Trophoblast cell (in vitro differentiated cells and primary cell): Measurements from ENCODE around the gene LRP1B.

Experiments
- DNase-seq, 2 donors: peaks; one replicate each; pipeline ENCODE4 v3.0.0-alpha.2; 2016
- H2AFZ ChIP-seq: 2 replicates; pipeline ENCODE4 v1.6.1; 2013; ENCODE audit warnings: low read length, moderate library complexity, mild to moderate bottlenecking; ENCODE audit not compliant: insufficient read depth, poor library complexity
- H2AK5ac ChIP-seq: 2 replicates; pipeline ENCODE4 v1.6.1; 2013; ENCODE audit warnings: mild to moderate bottlenecking, low read length
- H2BK120ac ChIP-seq: 2 replicates; pipeline ENCODE4 v1.6.1; 2013; ENCODE audit warnings: low read length, mild to moderate bottlenecking, moderate library complexity; ENCODE audit not compliant: insufficient read depth, poor library complexity
- H2BK12ac ChIP-seq: 2 replicates; pipeline ENCODE4 v1.6.1; 2013; ENCODE audit warnings: mild to moderate bottlenecking, low read length, moderate library complexity
- H2BK5ac ChIP-seq: 2 replicates; pipeline ENCODE4 v1.6.1; 2013; ENCODE audit warnings: low read length, low read depth, moderate library complexity, mild to moderate bottlenecking; ENCODE audit not compliant: poor library complexity
- H3K14ac ChIP-seq: 2 replicates; pipeline ENCODE4 v1.6.1; 2013; ENCODE audit warnings: mild to moderate bottlenecking, low read length
- H3K18ac ChIP-seq: 2 replicates; pipeline ENCODE4 v1.6.1; 2013; ENCODE audit warnings: mild to moderate bottlenecking, low read length
- H3K23ac ChIP-seq: 2 replicates; pipeline ENCODE4 v1.6.1; 2013; ENCODE audit warnings: low read length
- H3K27ac ChIP-seq: 2 replicates; pipeline ENCODE4 v1.5.1; 2013; ENCODE audit warnings: low read depth, mild to moderate bottlenecking, inconsistent platforms, low read length, moderate library complexity
- H3K27me3 ChIP-seq: 2 replicates; pipeline ENCODE4 v1.6.1; 2013; ENCODE audit warnings: inconsistent platforms, mild to moderate bottlenecking, low read length, moderate library complexity; ENCODE audit not compliant: insufficient read depth
- H3K36me3 ChIP-seq, 2 experiments: 1 replicate in 1 of 2; 2 replicates in 1 of 2; pipeline ENCODE4 v1.6.1; 2013; ENCODE audit warnings: low read length in 2 of 2, mild to moderate bottlenecking in 2 of 2, moderate library complexity in 1 of 2; ENCODE audit not compliant: insufficient read depth in 2 of 2, control insufficient read depth in 1 of 2
- H3K4ac ChIP-seq: 2 replicates; pipeline ENCODE4 v1.6.1; 2013; ENCODE audit warnings: low read depth, mild to moderate bottlenecking, low read length, moderate library complexity
- H3K4me1 ChIP-seq, 2 experiments: 1 replicate in 1 of 2; 2 replicates in 1 of 2; pipeline ENCODE4 v1.6.1; 2013; ENCODE audit warnings: low read length in 2 of 2, mild to moderate bottlenecking in 2 of 2, moderate library complexity in 1 of 2; ENCODE audit not compliant: insufficient read depth in 2 of 2, control insufficient read depth in 1 of 2
- H3K4me2 ChIP-seq: 2 replicates; pipeline ENCODE4 v1.6.1; 2013; ENCODE audit warnings: inconsistent platforms, mild to moderate bottlenecking, low read length, moderate library complexity
- H3K4me3 ChIP-seq: 2 replicates; pipeline ENCODE4 v1.5.1; 2013; ENCODE audit warnings: mild to moderate bottlenecking, low read depth, low read length, inconsistent platforms
- H3K79me1 ChIP-seq: one replicate; pipeline ENCODE4 v1.6.1; 2013; ENCODE audit warnings: low read length
- H3K79me2 ChIP-seq: 2 replicates; pipeline ENCODE4 v1.6.1; 2013; ENCODE audit warnings: low read length, mild to moderate bottlenecking; ENCODE audit not compliant: control insufficient read depth, insufficient read depth, poor library complexity
- H3K9ac ChIP-seq: 2 replicates; pipeline ENCODE4 v1.6.1; 2013; ENCODE audit warnings: mild to moderate bottlenecking, low read length
- H3K9me3 ChIP-seq: 2 replicates; pipeline ENCODE4 v1.6.1; 2013; ENCODE audit warnings: low read depth, mild to moderate bottlenecking, control low read depth, inconsistent platforms, low read length; ENCODE audit not compliant: insufficient read depth
- H4K12ac ChIP-seq: 2 replicates; pipeline ENCODE4 v1.6.1; 2013; ENCODE audit warnings: low read depth, mild to moderate bottlenecking, low read length, moderate library complexity
- H4K8ac ChIP-seq: 2 replicates; pipeline ENCODE4 v1.6.1; 2013; ENCODE audit warnings: low read depth, mild to moderate bottlenecking, low read length, moderate library complexity
- H4K91ac ChIP-seq: one replicate; pipeline ENCODE4 v1.6.1; 2013; ENCODE audit warnings: low read depth, mild to moderate bottlenecking, low read length, moderate library complexity
- WGBS: extraction: QIAGEN DNeasy Blood & Tissue Kit; methylation state at CpG from one replicate; pipeline ENCODE4 v1.1.7; 2013; ENCODE audit warnings: missing lambda C conversion rate; ENCODE audit not compliant: insufficient read length, insufficient coverage; ENCODE audit errors: extremely low coverage; 5-methylcytosine and 5-hydroxymethylcytosine counted together

LRP1B gene

DNA sequence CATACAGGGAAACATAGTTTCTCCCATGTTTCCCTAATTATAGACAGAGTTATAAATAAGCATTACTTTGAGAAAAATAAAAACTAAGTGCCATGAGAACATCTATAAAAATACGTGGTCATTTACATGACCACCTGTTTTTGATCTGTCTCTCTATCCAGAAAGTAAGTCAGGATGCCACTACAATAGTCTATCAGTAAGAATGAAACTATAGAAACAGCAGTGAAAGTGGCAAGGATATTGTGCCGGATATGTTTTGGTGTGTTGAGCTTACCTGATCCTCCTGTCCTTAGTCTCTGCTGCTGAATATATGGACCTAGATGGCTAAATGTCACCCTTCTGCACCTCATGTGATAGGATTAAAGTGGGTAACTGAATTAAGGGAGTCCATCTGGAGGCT is 512.4 kb downstream of the LRP1B start:
- H3K14ac ChIP-seq: no peak overlapping the region
- H2AK5ac ChIP-seq: no peak overlapping the region
- no peak overlapping the region for H2BK120ac ChIP-seq
- no peak overlapping the region for H4K12ac ChIP-seq
- H3K36me3 ChIP-seq: no peaks in the 10 kb centered on the region
- no peak overlapping the region for H2BK5ac ChIP-seq
- H4K91ac ChIP-seq: no peak overlapping the region
- H3K23ac ChIP-seq: no peak overlapping the region
- no peak overlapping the region for H3K4me3 ChIP-seq
- H2AFZ ChIP-seq: no peak overlapping the region
- WGBS: no CpG with 5 or more reads among the region's 2 CpGs
- H3K79me1 ChIP-seq: no peaks in the 10 kb centered on the region
- no peak overlapping the region for H3K4ac ChIP-seq
- H3K9me3 ChIP-seq: no peaks in the 10 kb centered on the region
- no peak overlapping the region for H3K4me2 ChIP-seq
- H3K79me2 ChIP-seq: no peaks in the 10 kb centered on the region
- no peak overlapping the region for H4K8ac ChIP-seq
- H2BK12ac ChIP-seq: no peak overlapping the region
- no peaks in the 10 kb centered on the region for H3K27me3 ChIP-seq
- no peaks in the 10 kb centered on the region for H3K4me1 ChIP-seq
- H3K9ac ChIP-seq: no peak overlapping the region
- H3K18ac ChIP-seq: no peak overlapping the region
- H3K27ac ChIP-seq: no peak overlapping the region
- DNase-seq: no peak

DNA sequence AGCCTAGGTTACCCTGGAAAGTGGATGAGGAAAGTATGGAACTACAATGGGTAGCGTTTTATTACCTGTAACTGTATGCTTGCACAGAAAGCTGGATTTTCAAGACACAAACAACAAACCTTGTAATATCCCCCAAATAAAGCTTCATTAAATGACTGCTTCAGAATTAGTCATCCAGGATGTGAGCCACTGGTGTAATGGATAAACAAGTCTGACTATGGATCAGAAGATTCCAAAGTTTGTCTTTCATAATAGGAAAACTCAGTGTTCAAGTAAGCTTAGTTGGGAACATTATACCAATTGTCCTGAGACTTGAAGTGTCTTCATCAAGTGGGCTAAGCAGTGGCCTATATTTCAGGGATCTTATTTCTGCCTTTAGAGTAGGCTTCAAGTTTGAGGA is 518.8 kb downstream of the LRP1B start:
- Histone ChIP-seq H3K4me3 (no peak overlapping the region), H4K8ac (no peak overlapping the region), H3K36me3 (no peaks in the 10 kb centered on the region), H3K14ac (no peak overlapping the region), H3K9me3 (no peaks in the 10 kb centered on the region), H2AK5ac (no peak overlapping the region), H3K4me2 (no peak overlapping the region), H3K27me3 (no peaks in the 10 kb centered on the region), H3K9ac (no peak overlapping the region), H3K27ac (no peak overlapping the region), H3K4me1 (no peaks in the 10 kb centered on the region), H2BK120ac (no peak overlapping the region), H3K79me2 (no peaks in the 10 kb centered on the region), H2AFZ (no peak overlapping the region), H3K18ac (no peak overlapping the region), H2BK12ac (no peak overlapping the region), H3K23ac (no peak overlapping the region), H3K4ac (no peak overlapping the region), H4K91ac (no peak overlapping the region), H3K79me1 (no peaks in the 10 kb centered on the region), H4K12ac (no peak overlapping the region), H2BK5ac (no peak overlapping the region)
- WGBS: no CpG with 5 or more reads among the region's 1 CpG
- no peak for DNase-seq

GRCh38 chr2:141611176-141611571 is 519.6 kb downstream of the LRP1B start:
- no peak overlapping the region for H2BK5ac ChIP-seq
- H2BK120ac ChIP-seq: no peak overlapping the region
- no peak overlapping the region for H3K14ac ChIP-seq
- no peak overlapping the region for H3K9ac ChIP-seq
- no peak overlapping the region for H3K4ac ChIP-seq
- no peak overlapping the region for H2AFZ ChIP-seq
- no peak overlapping the region for H4K8ac ChIP-seq
- no peak overlapping the region for H3K23ac ChIP-seq
- H3K9me3 ChIP-seq: no peaks in the 10 kb centered on the region
- WGBS: no CpG with 5 or more reads among the region's 1 CpG
- H3K4me2 ChIP-seq: no peak overlapping the region
- no peaks in the 10 kb centered on the region for H3K27me3 ChIP-seq
- no peak for DNase-seq
- no peaks in the 10 kb centered on the region for H3K79me2 ChIP-seq
- H4K12ac ChIP-seq: no peak overlapping the region
- H4K91ac ChIP-seq: no peak overlapping the region
- no peak overlapping the region for H3K4me3 ChIP-seq
- H2AK5ac ChIP-seq: no peak overlapping the region
- no peaks in the 10 kb centered on the region for H3K4me1 ChIP-seq
- no peak overlapping the region for H2BK12ac ChIP-seq
- no peak overlapping the region for H3K27ac ChIP-seq
- H3K18ac ChIP-seq: no peak overlapping the region
- no peaks in the 10 kb centered on the region for H3K79me1 ChIP-seq
- H3K36me3 ChIP-seq: no peaks in the 10 kb centered on the region

DNA sequence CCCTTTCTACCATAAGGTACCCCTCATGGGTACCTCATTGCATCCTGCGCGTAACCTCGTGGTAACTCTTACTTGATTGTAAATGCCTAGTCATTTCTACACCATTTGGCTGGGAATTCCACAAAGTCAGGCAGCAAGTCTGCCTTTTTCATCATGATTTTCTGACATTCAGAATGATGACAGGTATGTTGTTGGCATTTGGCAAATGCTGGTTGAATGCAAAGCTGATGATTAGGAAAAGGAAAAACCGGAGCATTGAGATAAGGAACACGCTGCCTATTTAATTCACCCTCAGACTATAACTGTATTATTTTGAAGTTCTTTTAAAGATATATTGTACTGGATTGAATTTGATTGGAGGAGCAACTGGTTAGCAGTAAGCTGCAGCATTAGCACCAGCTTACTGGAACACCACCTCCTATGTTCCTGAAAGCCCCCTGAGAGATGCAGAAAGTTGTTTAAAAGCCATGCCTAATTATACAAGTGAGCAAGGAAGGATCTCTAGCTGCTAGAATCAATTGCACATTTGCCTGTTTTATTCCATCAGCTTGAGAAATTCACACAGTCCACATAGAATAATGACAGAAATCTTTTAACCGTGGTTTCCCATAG is 520.1 kb downstream of the LRP1B start:
- no peaks in the 10 kb centered on the region for H3K9me3 ChIP-seq
- no CpG with 5 or more reads among the region's 6 CpGs for WGBS

More for the DNA sequence above, 520.1 kb downstream of the LRP1B start:
- H4K8ac ChIP-seq: no peak overlapping the region
- H3K4me3 ChIP-seq: no peak overlapping the region
- H2AFZ ChIP-seq: no peak overlapping the region
- DNase-seq: peak in 1 of 2 donors; percentile 43
- H3K79me2 ChIP-seq: no peaks in the 10 kb centered on the region
- no peak overlapping the region for H3K23ac ChIP-seq
- no peaks in the 10 kb centered on the region for H3K79me1 ChIP-seq
- H2BK120ac ChIP-seq: no peak overlapping the region
- H3K36me3 ChIP-seq: no peaks in the 10 kb centered on the region
- no peak overlapping the region for H2BK12ac ChIP-seq
- no peak overlapping the region for H3K9ac ChIP-seq
- H3K27me3 ChIP-seq: no peaks in the 10 kb centered on the region
- no peak overlapping the region for H4K12ac ChIP-seq
- no peak overlapping the region for H3K14ac ChIP-seq
- no peak overlapping the region for H2AK5ac ChIP-seq
- no peak overlapping the region for H3K4me2 ChIP-seq
- no peaks in the 10 kb centered on the region for H3K4me1 ChIP-seq
- H3K4ac ChIP-seq: no peak overlapping the region
- H3K18ac ChIP-seq: no peak overlapping the region
- no peak overlapping the region for H3K27ac ChIP-seq
- no peak overlapping the region for H4K91ac ChIP-seq
- no peak overlapping the region for H2BK5ac ChIP-seq
